GM18868 (cell line): ENCODE data around the gene ICE1.
"Not testable (repeated sequence)": the region's sequence is repeated elsewhere in the genome, so short reads cannot be mapped to it uniquely, and the experiment has no call there.

ENCODE experiments used
- ATAC-seq: cut with Tn5 transposase; IDR thresholded peaks from one replicate; pipeline ENCODE4 v1.9.1; 2021; ENCODE audit warnings: mild to moderate bottlenecking, moderate library complexity; ENCODE audit not compliant: unreplicated experiment

The ICE1 gene

GRCh38 chr5:5483880-5484598 is 61.6 kb downstream of the ICE1 start:
- ATAC-seq = no peak

GRCh38 chr5:5486122-5486521 is 63.6 kb downstream of the ICE1 start:
- no peak for ATAC-seq

- no peak for ATAC-seq
Observed at GRCh38 chr5:5487585-5488360, 65.3 kb downstream of the ICE1 start.

GRCh38 chr5:5490774-5491347 is 68.4 kb downstream of the ICE1 start:
- no peak for ATAC-seq

- peak; percentile 40 for ATAC-seq
Observed at GRCh38 chr5:5492087-5492933, 69.8 kb downstream of the ICE1 start.

- not testable (repeated sequence) for ATAC-seq
Observed at GRCh38 chr5:5492934-5493271, 70.4 kb downstream of the ICE1 start.

- ATAC-seq = peak; percentile 86
Observed at GRCh38 chr5:5494489-5495402, 72.3 kb downstream of the ICE1 start.

- peak; percentile 62 for ATAC-seq
Observed at GRCh38 chr5:5497152-5497788, 74.8 kb downstream of the ICE1 start.

GRCh38 chr5:5499442-5499841 is 77.0 kb downstream of the ICE1 start:
- no peak for ATAC-seq

GRCh38 chr5:5504325-5504724 is 81.8 kb downstream of the ICE1 start:
- ATAC-seq = no peak

GRCh38 chr5:5505815-5506214 is 83.3 kb downstream of the ICE1 start:
- peak; percentile 52 for ATAC-seq

GRCh38 chr5:5508391-5508790 is 85.9 kb downstream of the ICE1 start:
- no peak for ATAC-seq

GRCh38 chr5:5511904-5512416 is 89.5 kb downstream of the ICE1 start:
- no peak for ATAC-seq

- ATAC-seq = no peak
Observed at GRCh38 chr5:5512543-5512942, 90.1 kb downstream of the ICE1 start.

GRCh38 chr5:5520622-5521021 is 98.1 kb downstream of the ICE1 start:
- ATAC-seq = not testable (repeated sequence)

- no peak for ATAC-seq
Observed at GRCh38 chr5:5521029-5521428, 98.6 kb downstream of the ICE1 start.

GRCh38 chr5:5521478-5521877 is 99.0 kb downstream of the ICE1 start:
- no peak for ATAC-seq

- no peak for ATAC-seq
Observed at GRCh38 chr5:5522336-5522735, 99.9 kb downstream of the ICE1 start.

GRCh38 chr5:5523066-5523505 is 100.6 kb downstream of the ICE1 start:
- ATAC-seq = peak; percentile 94
